GM21526 (cell line): ENCODE results near the gene ZBTB8OS.
A peak's percentile ranks its signal among the peaks of the same experiment; 100 is the strongest.
"Not testable (repeated sequence)": the region's sequence is repeated elsewhere in the genome, so short reads cannot be mapped to it uniquely, and the experiment has no call there.

ENCODE experiments used
- ATAC-seq: cut with Tn5 transposase; IDR thresholded peaks from one replicate; pipeline ENCODE4 v1.9.1; 2021; ENCODE audit warnings: moderate library complexity; ENCODE audit not compliant: unreplicated experiment, low FRiP score

ZBTB8OS gene

GRCh38 chr1:32650248-32650751 lies at the start of gene ZBTB8OS:
ZBTB8OS (minus strand) TSS chr1:32650550; CDS start chr1:32650529, 21 bp downstream.
- peak; percentile 59 for ATAC-seq

- not testable (repeated sequence) for ATAC-seq
Observed at GRCh38 chr1:32696996-32697395, 46.6 kb upstream of the ZBTB8OS start.

GRCh38 chr1:32696041-32696440 lies 45.7 kb upstream of the ZBTB8OS start:
- ATAC-seq: no peak

- no peak for ATAC-seq
Observed at GRCh38 chr1:32695098-32695904, 45.0 kb upstream of the ZBTB8OS start.

GRCh38 chr1:32693455-32694174 lies 43.3 kb upstream of the ZBTB8OS start:
- no peak for ATAC-seq

- ATAC-seq: no peak
Observed at GRCh38 chr1:32686387-32686786, 36.0 kb upstream of the ZBTB8OS start.

- no peak for ATAC-seq
Observed at GRCh38 chr1:32685498-32685897, 35.1 kb upstream of the ZBTB8OS start.

GRCh38 chr1:32684167-32684811 lies 33.9 kb upstream of the ZBTB8OS start:
- no peak for ATAC-seq

GRCh38 chr1:32683397-32683796 lies 33.0 kb upstream of the ZBTB8OS start:
- ATAC-seq: no peak

GRCh38 chr1:32681999-32682398 lies 31.6 kb upstream of the ZBTB8OS start:
- no peak for ATAC-seq

- no peak for ATAC-seq
Observed at GRCh38 chr1:32681509-32681908, 31.2 kb upstream of the ZBTB8OS start.

GRCh38 chr1:32680642-32681041 lies 30.3 kb upstream of the ZBTB8OS start:
- no peak for ATAC-seq

GRCh38 chr1:32679993-32680392 lies 29.6 kb upstream of the ZBTB8OS start:
- not testable (repeated sequence) for ATAC-seq

GRCh38 chr1:32676945-32677344 lies 26.6 kb upstream of the ZBTB8OS start:
- no peak for ATAC-seq

- ATAC-seq: not testable (repeated sequence)
Observed at GRCh38 chr1:32668716-32669115, 18.4 kb upstream of the ZBTB8OS start.

- no peak for ATAC-seq
Observed at GRCh38 chr1:32666901-32667566, 16.7 kb upstream of the ZBTB8OS start.

- no peak for ATAC-seq
Observed at GRCh38 chr1:32665915-32666314, 15.6 kb upstream of the ZBTB8OS start.

GRCh38 chr1:32659581-32659980 lies 9.2 kb upstream of the ZBTB8OS start:
- no peak for ATAC-seq

- no peak for ATAC-seq
Observed at GRCh38 chr1:32652244-32652962, 2.1 kb upstream of the ZBTB8OS start.
